SJCRH30 (cell line): ENCODE results near the gene CFL1. TPM values are rescaled to one million over a fixed set of nuclear protein-coding genes. Genes with fewer than 3 reads are reported as not detected.

ENCODE experiments used
- DNase-seq, 2 experiments: peaks; one replicate each; pipeline ENCODE4 v3.0.0-alpha.2; 2015 to 2020
- H3K27ac ChIP-seq: fragments of 250-450 bp; sonication (Bioruptor Pico); 2 replicates; pipeline ENCODE4 v1.5.1; 2020; ENCODE audit warnings: mild to moderate bottlenecking, moderate library complexity
- H3K27me3 ChIP-seq: fragments of 250-450 bp; sonication (Bioruptor Pico); 2 replicates; pipeline ENCODE4 v1.5.1; 2020; ENCODE audit warnings: mild to moderate bottlenecking, moderate library complexity
- H3K36me3 ChIP-seq: fragments of 250-450 bp; sonication (Bioruptor Pico); 2 replicates; pipeline ENCODE4 v1.5.1; 2020; ENCODE audit warnings: mild to moderate bottlenecking, moderate library complexity
- H3K4me1 ChIP-seq: fragments of 250-450 bp; sonication (Bioruptor Pico); 2 replicates; pipeline ENCODE4 v1.5.1; 2020; ENCODE audit warnings: mild to moderate bottlenecking, moderate library complexity
- H3K4me3 ChIP-seq: fragments of 250-450 bp; sonication (Bioruptor Pico); 2 replicates; pipeline ENCODE4 v1.5.1; 2020; ENCODE audit warnings: mild to moderate bottlenecking, moderate library complexity
- H3K9me3 ChIP-seq: fragments of 250-450 bp; sonication (Bioruptor Pico); replicated peaks from 2 replicates; pipeline ENCODE4 v1.5.1; 2020; ENCODE audit warnings: mild to moderate bottlenecking, moderate library complexity
- total RNA-seq: library from RNA; depleted of rRNA; stranded (reverse); fragments of >200 nt; shearing (Covaris generic); gene quantifications from 2 replicates; pipeline ENCODE4 v1.2.3, GENCODE V29; 2014

Gene CFL1
- total RNA-seq, 1 experiment from 2014 or later = 743 TPM

- Histone ChIP-seq H3K4me3 (peak overlapping the region; percentile 96), H3K36me3 (peaks cover 30% of the 10 kb centered on the region), H3K9me3 (no peaks in the 10 kb centered on the region), H3K27ac (peak overlapping the region; percentile 74), H3K27me3 (no peaks in the 10 kb centered on the region), H3K4me1 (no peaks in the 10 kb centered on the region; the same call in 1 of the 2 replicates)
- no peak for DNase-seq
Observed at GRCh38 chr11:65859812-65860277, 1.9 kb upstream of the CFL1 start.

- Histone ChIP-seq H3K27me3 (no peaks in the 10 kb centered on the region), H3K4me1 (no peaks in the 10 kb centered on the region; the same call in 1 of the 2 replicates), H3K36me3 (peaks cover 36% of the 10 kb centered on the region), H3K4me3 (peak overlapping the region; percentile 96), H3K9me3 (no peaks in the 10 kb centered on the region), H3K27ac (peak overlapping the region; percentile 74)
- DNase-seq = peak; percentile 99
Observed at GRCh38 chr11:65859095-65859811, 1.3 kb upstream of the CFL1 start.

GRCh38 chr11:65858681-65859087 is 704 bp upstream of the CFL1 start:
- Histone ChIP-seq H3K27me3 (no peaks in the 10 kb centered on the region), H3K27ac (no peak overlapping the region; the same call in 1 of the 2 replicates), H3K36me3 (peaks cover 37% of the 10 kb centered on the region), H3K4me1 (no peaks in the 10 kb centered on the region; the same call in 1 of the 2 replicates), H3K9me3 (no peaks in the 10 kb centered on the region), H3K4me3 (peak overlapping the region; percentile 96)
- no peak for DNase-seq

GRCh38 chr11:65857500-65857852 is 504 bp downstream of the CFL1 start:
- Histone ChIP-seq H3K36me3 (peaks cover 46% of the 10 kb centered on the region), H3K27me3 (no peaks in the 10 kb centered on the region), H3K4me1 (no peaks in the 10 kb centered on the region; the same call in 1 of the 2 replicates), H3K27ac (peak overlapping the region; percentile 67), H3K9me3 (no peaks in the 10 kb centered on the region), H3K4me3 (peak overlapping the region; percentile 96)
- peak; percentile 52 to 55 for DNase-seq

GRCh38 chr11:65856689-65857499 is 1.1 kb downstream of the CFL1 start:
- Histone ChIP-seq H3K9me3 (no peaks in the 10 kb centered on the region), H3K27me3 (no peaks in the 10 kb centered on the region), H3K27ac (peak overlapping the region; percentile 67), H3K36me3 (peaks cover 50% of the 10 kb centered on the region), H3K4me1 (no peaks in the 10 kb centered on the region; the same call in 1 of the 2 replicates), H3K4me3 (peak overlapping the region; percentile 96)
- peak; percentile 72 to 75 for DNase-seq

- H3K36me3 ChIP-seq = peaks cover 50% of the 10 kb centered on the region
- no peak overlapping the region for H3K27ac ChIP-seq
- no peaks in the 10 kb centered on the region for H3K4me1 ChIP-seq
- no peaks in the 10 kb centered on the region for H3K9me3 ChIP-seq
- no peaks in the 10 kb centered on the region for H3K27me3 ChIP-seq
- DNase-seq = no peak
- H3K4me3 ChIP-seq = no peak overlapping the region
Observed at GRCh38 chr11:65855927-65856363, 2.0 kb downstream of the CFL1 start.

- Histone ChIP-seq H3K9me3 (no peaks in the 10 kb centered on the region), H3K27me3 (no peaks in the 10 kb centered on the region), H3K4me3 (no peak overlapping the region), H3K36me3 (peaks cover 50% of the 10 kb centered on the region), H3K4me1 (no peaks in the 10 kb centered on the region), H3K27ac (no peak overlapping the region)
- no peak for DNase-seq
Observed at GRCh38 chr11:65854852-65855837, 2.8 kb downstream of the CFL1 start.

GRCh38 chr11:65854161-65854592 is 3.8 kb downstream of the CFL1 start:
- peaks cover 50% of the 10 kb centered on the region for H3K36me3 ChIP-seq
- no peak overlapping the region for H3K4me3 ChIP-seq
- H3K9me3 ChIP-seq = no peaks in the 10 kb centered on the region
- no peaks in the 10 kb centered on the region for H3K4me1 ChIP-seq
- DNase-seq = no peak
- no peaks in the 10 kb centered on the region for H3K27me3 ChIP-seq
- H3K27ac ChIP-seq = no peak overlapping the region

GRCh38 chr11:65853246-65853979 is 4.6 kb downstream of the CFL1 start:
- H3K9me3 ChIP-seq = no peaks in the 10 kb centered on the region
- no peak for DNase-seq
- H3K4me1 ChIP-seq = no peaks in the 10 kb centered on the region
- peaks cover 50% of the 10 kb centered on the region for H3K36me3 ChIP-seq
- H3K27me3 ChIP-seq = no peaks in the 10 kb centered on the region
- no peak overlapping the region for H3K4me3 ChIP-seq
- no peak overlapping the region for H3K27ac ChIP-seq

- Histone ChIP-seq H3K9me3 (no peaks in the 10 kb centered on the region), H3K4me3 (no peak overlapping the region), H3K4me1 (no peaks in the 10 kb centered on the region), H3K36me3 (peaks cover 50% of the 10 kb centered on the region), H3K27ac (no peak overlapping the region), H3K27me3 (no peaks in the 10 kb centered on the region)
- DNase-seq = no peak
Observed at GRCh38 chr11:65852508-65853245, 5.3 kb downstream of the CFL1 start.

GRCh38 chr11:65851811-65852507 is 6.0 kb downstream of the CFL1 start:
- H3K27me3 ChIP-seq = no peaks in the 10 kb centered on the region
- no peak for DNase-seq
- peaks cover 46% of the 10 kb centered on the region for H3K36me3 ChIP-seq
- H3K4me1 ChIP-seq = no peaks in the 10 kb centered on the region
- no peaks in the 10 kb centered on the region for H3K9me3 ChIP-seq
- no peak overlapping the region for H3K4me3 ChIP-seq
- no peak overlapping the region for H3K27ac ChIP-seq

- H3K27me3 ChIP-seq = no peaks in the 10 kb centered on the region
- H3K36me3 ChIP-seq = peaks cover 39% of the 10 kb centered on the region
- H3K4me1 ChIP-seq = no peaks in the 10 kb centered on the region
- no peak overlapping the region for H3K27ac ChIP-seq
- H3K4me3 ChIP-seq = no peak overlapping the region
- peak; percentile 46 to 67 for DNase-seq
- H3K9me3 ChIP-seq = no peaks in the 10 kb centered on the region
Observed at GRCh38 chr11:65851083-65851579, 6.8 kb downstream of the CFL1 start.
